ENCODE results near the gene KRTAP13-3.

Gene KRTAP13-3

GRCh38 chr21:30425826-30426225 lies at the start of gene KRTAP13-3:
TSS of gene KRTAP13-3 (minus strand) at chr21:30425926. CDS start at chr21:30425912, 14 bp downstream.
- no peak for DNase-seq (ENCODE audit: low read depth in 3 of 3, low spot score in 1 of 3)

GRCh38 chr21:30468900-30469714 lies 43.4 kb upstream of the KRTAP13-3 start:
- no peak for DNase-seq (ENCODE audit: low read depth in 3 of 3, low spot score in 1 of 3)

- no peak for DNase-seq (ENCODE audit: low read depth in 3 of 3, low spot score in 1 of 3)
These were observed 38.0 kb upstream of the KRTAP13-3 start for GRCh38 chr21:30463713-30464112.

GRCh38 chr21:30448514-30448913 lies 22.8 kb upstream of the KRTAP13-3 start:
- no peak for DNase-seq (ENCODE audit: low read depth in 3 of 3, low spot score in 1 of 3)

GRCh38 chr21:30447056-30447455 lies 21.3 kb upstream of the KRTAP13-3 start:
- DNase-seq (ENCODE audit: low read depth in 3 of 3, low spot score in 1 of 3), result no peak

GRCh38 chr21:30444204-30444603 lies 18.5 kb upstream of the KRTAP13-3 start:
- no peak for DNase-seq (ENCODE audit: low read depth in 3 of 3, low spot score in 1 of 3)

- no peak for DNase-seq (ENCODE audit: low read depth in 3 of 3, low spot score in 1 of 3)
These were observed 17.5 kb upstream of the KRTAP13-3 start for GRCh38 chr21:30443226-30443625.

- no peak for DNase-seq (ENCODE audit: low read depth in 3 of 3, low spot score in 1 of 3)
These were observed 14.2 kb upstream of the KRTAP13-3 start, which contains the start of gene KRTAP15-1 for GRCh38 chr21:30439975-30440374. TSS of gene KRTAP15-1 (plus strand) at chr21:30440275. CDS start at chr21:30440328, 53 bp downstream.

- DNase-seq (ENCODE audit: low read depth in 3 of 3, low spot score in 1 of 3), result no peak
These were observed 11.4 kb upstream of the KRTAP13-3 start for GRCh38 chr21:30437010-30437565.

- no peak for DNase-seq (ENCODE audit: low read depth in 3 of 3, low spot score in 1 of 3)
These were observed 8.4 kb upstream of the KRTAP13-3 start for GRCh38 chr21:30434033-30434631.

- no peak for DNase-seq (ENCODE audit: low read depth in 3 of 3, low spot score in 1 of 3)
These were observed 4.5 kb upstream of the KRTAP13-3 start, which contains the start of gene KRTAP13-4 for GRCh38 chr21:30430170-30430655. TSS of gene KRTAP13-4 (plus strand) at chr21:30430220. CDS start at chr21:30430276, 56 bp downstream.

- DNase-seq (ENCODE audit: low read depth in 3 of 3, low spot score in 1 of 3), result no peak
These were observed 1.0 kb upstream of the KRTAP13-3 start for GRCh38 chr21:30426731-30427130.

- DNase-seq (ENCODE audit: low read depth in 3 of 3, low spot score in 1 of 3), result no peak
These were observed 9.7 kb downstream of the KRTAP13-3 start for GRCh38 chr21:30415993-30416392.

- no peak for DNase-seq (ENCODE audit: low read depth in 3 of 3, low spot score in 1 of 3)
These were observed 16.8 kb downstream of the KRTAP13-3 start for GRCh38 chr21:30408782-30409494.

GRCh38 chr21:30395731-30396130 lies 30.0 kb downstream of the KRTAP13-3 start, which contains the start of gene KRTAP13-1:
TSS of gene KRTAP13-1 (plus strand) at chr21:30396031. CDS start at chr21:30396087, 56 bp downstream.
- DNase-seq (ENCODE audit: low read depth in 3 of 3, low spot score in 1 of 3), result no peak

GRCh38 chr21:30391492-30392025 lies 34.2 kb downstream of the KRTAP13-3 start:
- no peak for DNase-seq (ENCODE audit: low read depth in 3 of 3, low spot score in 1 of 3)

GRCh38 chr21:30382201-30382600 lies 43.5 kb downstream of the KRTAP13-3 start:
- no peak for DNase-seq (ENCODE audit: low read depth in 3 of 3, low spot score in 1 of 3)

All from stimulated activated CD4-positive, alpha-beta T cell treated with anti-CD3 and anti-CD28 coated beads, TNF-alpha, amount 100 ng/mL, for 1 hour (primary cell).